Heart right ventricle (tissue), 16 donors: Measurements from ENCODE around the gene TSSK3. TPM values are rescaled to one million over a fixed set of nuclear protein-coding genes. Genes with fewer than 3 reads are reported as not detected.

Source experiments
- ATAC-seq, 8 donors: fragments of 200-7000 bp; cut with Tn5 transposase; one replicate each; pipeline ENCODE4 v1.9.1; 2020; ENCODE audit warnings: mild to moderate bottlenecking in 8 of 8, moderate library complexity in 8 of 8, moderate number of reproducible peaks in 1 of 8
- DNase-seq, 2 donors: peaks; one replicate each; pipeline ENCODE4 v3.0.0-alpha.2; 2020
- H3K27ac ChIP-seq, 10 donors: fragments of 200-600 bp; sonication (generic) in 2 of 10; one replicate each; pipeline versions ENCODE4 v1.5.0 to v1.8.0; 2020 to 2022; ENCODE audit warnings: mild to moderate bottlenecking in 3 of 10
- H3K27me3 ChIP-seq, 7 donors: fragments of 200-600 bp; one replicate each; pipeline ENCODE4 v1.8.0; 2021 to 2022; ENCODE audit warnings: mild to moderate bottlenecking in 2 of 7
- H3K36me3 ChIP-seq, 9 donors: fragments of 200-600 bp; sonication (generic) in 1 of 9; one replicate each; pipeline versions ENCODE4 v1.5.0 to v1.8.0; 2020 to 2022; ENCODE audit warnings: mild to moderate bottlenecking in 2 of 9
- H3K4me1 ChIP-seq, 9 donors: fragments of 200-600 bp; sonication (generic) in 1 of 9; one replicate each; pipeline versions ENCODE4 v1.5.0 to v1.8.0; 2020 to 2022; ENCODE audit warnings: mild to moderate bottlenecking in 4 of 9
- H3K4me3 ChIP-seq, 10 donors: fragments of 200-600 bp; sonication (generic) in 2 of 10; one replicate each; pipeline versions ENCODE4 v1.5.0 to v1.8.0; 2020 to 2022; ENCODE audit warnings: mild to moderate bottlenecking in 7 of 10, moderate library complexity in 2 of 10
- H3K9me3 ChIP-seq, 11 donors: fragments of 200-600 bp in 10 of 11; sonication (generic) in 2 of 11; one replicate each; pipeline versions ENCODE4 v1.5.0 to v1.8.0; 2013 to 2022; ENCODE audit warnings: mild to moderate bottlenecking in 2 of 11, control low read depth in 1 of 11, moderate library complexity in 1 of 11
- CTCF ChIP-seq, 9 donors: fragments of 200-600 bp; sonication (generic) in 2 of 9; IDR thresholded peaks; one replicate each; pipeline versions ENCODE4 v1.5.0 to v1.8.0; 2021 to 2022; ENCODE audit warnings: antibody characterized with exemption in 9 of 9, mild to moderate bottlenecking in 5 of 9, moderate library complexity in 1 of 9
- WGBS, 2 donors: extraction: QIAGEN DNeasy Blood & Tissue Kit; methylation state at CpG; one replicate each; pipeline ENCODE4 v1.1.7; 2013; ENCODE audit warnings: inconsistent platforms in 1 of 2; 5-methylcytosine and 5-hydroxymethylcytosine counted together
- intact Hi-C, 10 donors: fragments of 100-400 bp; cut with DNase I; formaldehyde crosslinking; loops; one replicate each; pipeline versions ENCODE4 v1.11.1 to v1.14.2; 2022
- polyA plus RNA-seq, 2 donors: library from polyadenylated mRNA; stranded (reverse); fragments of 200-250 nt; gene quantifications; one replicate each; pipeline ENCODE4 v1.2.3, GENCODE V29; 2013
- total RNA-seq, 10 donors: library from RNA; stranded (reverse); fragmentation: NEBNext Ultra II Directional in 3 of 10; extraction: Animal tissue kit (Norgen Biotek cat#: 25700) in 3 of 10; gene quantifications; one replicate each; pipeline versions ENCODE4 v1.2.1 to v1.2.4, GENCODE V29; 2021 to 2023
- donor health status: Arrhythmogenic right ventricular cardiomyopathy.
- donor health status: ischemic (EF 13 %, LVEDD 7.1; RV severe dilation, severe dysfunction).
- donor health status: healthy with polysubstance abuse.
- donor health status: DM: no; HTN: yes; CAD: no.
- donor health status: DM: no; HTN: no; CAD: no.
- donor health status: ischemic (EF 25% LVEDD 6.9; RV normal size, moderate dysfunction).
- donor health status: ischemic (EF 25% LVEDD 5.7; RV mildly dilated, moderate dysfunction).
- donor health status: healthy.
- donor health status: DM: yes; HTN: yes; CAD: no.
- donor health status: Ischemic cardiomyopathy.
- donor health status: ischemic (EF 35%, LVEDD 5.7; RV mildly dilated, moderate dysfunction).
- donor health status: nonischemic (EF 11% LVEDD 7.7; RV severe dilation, severe dysfunction).
- donor health status: DM: yes; HTN: yes; CAD: no.
- donor health status: PGD.
- donor health status: ischemic (EF 29% LVEDD 5.4; RV normal size, mild dysfunction).
- donor health status: nonischemic (EF 23%, LVEDD 6.1; RV moderate dilation, normal function).

Gene TSSK3
- total and polyA plus RNA-seq, 12 donors: 0.10 to 5.8 (median 1.7) TPM

- Histone ChIP-seq H3K36me3 (peaks cover 0 to 46% (median 27%) of the 10 kb centered on the region in 9 donors), H3K27me3 (peaks cover 0 to 11% (median 0%) of the 10 kb centered on the region in 7 donors), H3K9me3 (no peaks in the 10 kb centered on the region), H3K4me3 (peak overlapping the region; percentile 50 to 81 (median 72)), H3K4me1 (peaks cover 0 to 55% (median 44%) of the 10 kb centered on the region in 9 donors), H3K27ac (peak overlapping the region in 9 of 10 donors; percentile 61 to 89 (median 85))
- intact Hi-C loops: loop anchor here in 1 of 10 donors (5.0 kb wide), 1 partner anchor 57 kb away; the partner anchor contains the start of gene BSDC1
- DNase-seq (peak in 1 of 2 donors; percentile 63), ATAC-seq (peak; percentile 42 to 63 (median 52))
- peak; percentile 56 to 87 (median 77) for TF ChIP-seq CTCF (IDR thresholded peaks at IDR 0.05)
- WGBS, 2 donors: 4% methylated on average over 41 to 46 of the region's 46 CpGs
Observed at GRCh38 chr1:32334864-32335534, 27.3 kb upstream of the TSSK3 start.

GRCh38 chr1:32335535-32335789, 26.9 kb upstream of the TSSK3 start:
- intact Hi-C loops: loop anchor here in 1 of 10 donors (5.0 kb wide), 1 partner anchor 57 kb away; the partner anchor contains the start of gene BSDC1

GRCh38 chr1:32335790-32336590, 26.3 kb upstream of the TSSK3 start, which contains the start of gene MARCKSL1:
MARCKSL1 (minus strand) TSS chr1:32336233; CDS start chr1:32336033, 200 bp downstream.
- Histone ChIP-seq H3K36me3 (peaks cover 0 to 36% (median 23%) of the 10 kb centered on the region in 9 donors), H3K4me3 (peak within 1 kb of the TSS; percentile 50 to 81 (median 72)), H3K9me3 (no peaks in the 10 kb centered on the region), H3K27ac (peak within 1 kb of the TSS in 9 of 10 donors; percentile 62 to 89 (median 85)), H3K4me1 (peaks cover 0 to 58% (median 44%) of the 10 kb centered on the region in 9 donors), H3K27me3 (peaks cover 0 to 11% (median 0%) of the 10 kb centered on the region in 7 donors)
- WGBS, 2 donors: 1% methylated on average over 38 to 88 of the region's 95 CpGs
- peak; percentile 63 to 78 (median 74) for ATAC-seq
- no peak for TF ChIP-seq CTCF (IDR thresholded peaks at IDR 0.05)
- peak; percentile 84 to 87 for DNase-seq
- intact Hi-C loops: loop anchor here in 1 of 10 donors (5.0 kb wide), 1 partner anchor 56 kb away; the partner anchor contains the start of gene BSDC1

More at GRCh38 chr1:32335535-32335789, 26.9 kb upstream of the TSSK3 start:
- TF ChIP-seq CTCF (IDR thresholded peaks at IDR 0.05): no peak
- H3K4me1 ChIP-seq: peaks cover 0 to 58% (median 44%) of the 10 kb centered on the region in 9 donors
- H3K27me3 ChIP-seq: peaks cover 0 to 11% (median 0%) of the 10 kb centered on the region in 7 donors
- ATAC-seq: peak in 3 of 8 donors; percentile 2 to 9 (median 2)
- peaks cover 0 to 41% (median 27%) of the 10 kb centered on the region in 9 donors for H3K36me3 ChIP-seq
- no peak for DNase-seq
- peak overlapping the region; percentile 50 to 81 (median 72) for H3K4me3 ChIP-seq
- 0 to 1% methylated on average over 28 to 34 of the region's 34 CpGs for WGBS, 2 donors
- peak overlapping the region in 9 of 10 donors; percentile 61 to 89 (median 85) for H3K27ac ChIP-seq
- no peaks in the 10 kb centered on the region for H3K9me3 ChIP-seq

GRCh38 chr1:32336591-32336932, 25.8 kb upstream of the TSSK3 start:
- Histone ChIP-seq H3K36me3 (peaks cover 0 to 30% (median 17%) of the 10 kb centered on the region in 9 donors), H3K9me3 (no peaks in the 10 kb centered on the region), H3K27me3 (peaks cover 0 to 11% (median 0%) of the 10 kb centered on the region in 7 donors), H3K4me3 (peak overlapping the region; percentile 50 to 81 (median 72)), H3K4me1 (peaks cover 0 to 59% (median 44%) of the 10 kb centered on the region in 9 donors), H3K27ac (peak overlapping the region in 9 of 10 donors; percentile 62 to 89 (median 85))
- no peak for DNase-seq
- ATAC-seq: peak in 7 of 8 donors; percentile 4 to 32 (median 12)
- intact Hi-C loops: loop anchor here in 1 of 10 donors (5.0 kb wide), 1 partner anchor 56 kb away; the partner anchor contains the start of gene BSDC1
- WGBS, 2 donors: 26 to 27% methylated on average over 15 of the region's 15 CpGs
- TF ChIP-seq CTCF (IDR thresholded peaks at IDR 0.05): no peak
